Fibroblast of lung (primary cell): ENCODE measurements around the gene BPIFB3.

Experiments
- EZH2 ChIP-seq: IDR thresholded peaks from 2 replicates; pipeline ENCODE4 v1.5.1; 2012; ENCODE audit warnings: low read length, control low read depth, mild to moderate bottlenecking; ENCODE audit errors: missing control alignments
- TF ChIP-seq, protein P1 (sequence below), 2 donors: IDR thresholded peaks in 1 of 2; conservative IDR thresholded peaks in 1 of 2; 1 replicate in 1 of 2; 2 replicates in 1 of 2; pipeline ENCODE4 v1.5.1; 2011 to 2012; ENCODE audit warnings: low read length in 2 of 2, control low read depth in 1 of 2, inconsistent platforms in 1 of 2, low read depth in 1 of 2, mild to moderate bottlenecking in 1 of 2

DNA sequence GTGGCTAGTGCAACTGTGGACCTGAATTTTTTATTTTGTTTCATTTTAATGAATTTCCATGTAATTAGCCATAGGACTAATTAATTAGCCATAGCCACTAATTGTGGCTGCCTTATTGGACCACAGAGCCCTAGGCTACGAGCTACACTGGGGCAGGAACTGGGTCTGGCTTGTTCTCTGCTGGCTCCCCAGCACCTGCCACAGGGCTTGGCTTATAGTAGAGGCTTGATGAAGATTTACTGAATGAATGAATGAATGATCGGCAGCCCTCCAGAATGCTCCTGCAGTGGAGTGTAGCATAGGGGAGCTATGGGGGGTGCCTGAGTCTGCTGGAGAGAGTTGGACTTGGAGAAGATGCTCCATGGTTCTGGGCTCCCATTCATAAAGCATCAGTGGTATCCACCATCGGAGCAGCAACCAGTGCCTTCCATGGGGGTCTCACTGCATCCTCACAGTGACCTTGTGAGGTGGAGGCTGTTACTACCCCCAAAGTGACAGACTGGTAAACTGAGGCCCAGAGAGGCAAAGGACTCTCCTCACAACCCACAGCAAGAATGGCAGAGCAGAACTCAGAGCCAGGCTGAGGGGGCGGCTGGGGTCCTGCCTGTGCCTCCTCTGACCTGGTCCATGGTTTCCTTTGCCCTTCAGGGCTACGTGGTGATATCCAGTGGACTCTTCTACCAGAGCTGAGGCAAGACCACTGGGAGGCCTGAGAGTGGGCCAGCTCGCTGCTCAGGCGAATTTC is 30.8 kb upstream of the BPIFB3 start:
- TF ChIP-seq, protein P1, sequence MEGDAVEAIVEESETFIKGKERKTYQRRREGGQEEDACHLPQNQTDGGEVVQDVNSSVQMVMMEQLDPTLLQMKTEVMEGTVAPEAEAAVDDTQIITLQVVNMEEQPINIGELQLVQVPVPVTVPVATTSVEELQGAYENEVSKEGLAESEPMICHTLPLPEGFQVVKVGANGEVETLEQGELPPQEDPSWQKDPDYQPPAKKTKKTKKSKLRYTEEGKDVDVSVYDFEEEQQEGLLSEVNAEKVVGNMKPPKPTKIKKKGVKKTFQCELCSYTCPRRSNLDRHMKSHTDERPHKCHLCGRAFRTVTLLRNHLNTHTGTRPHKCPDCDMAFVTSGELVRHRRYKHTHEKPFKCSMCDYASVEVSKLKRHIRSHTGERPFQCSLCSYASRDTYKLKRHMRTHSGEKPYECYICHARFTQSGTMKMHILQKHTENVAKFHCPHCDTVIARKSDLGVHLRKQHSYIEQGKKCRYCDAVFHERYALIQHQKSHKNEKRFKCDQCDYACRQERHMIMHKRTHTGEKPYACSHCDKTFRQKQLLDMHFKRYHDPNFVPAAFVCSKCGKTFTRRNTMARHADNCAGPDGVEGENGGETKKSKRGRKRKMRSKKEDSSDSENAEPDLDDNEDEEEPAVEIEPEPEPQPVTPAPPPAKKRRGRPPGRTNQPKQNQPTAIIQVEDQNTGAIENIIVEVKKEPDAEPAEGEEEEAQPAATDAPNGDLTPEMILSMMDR (conservative IDR thresholded peaks at IDR 0.05 in 1 of 2, IDR thresholded peaks at IDR 0.05 in 1 of 2; ENCODE audit: low read depth in 1 of 2, low read length in 2 of 2): no peak
- TF ChIP-seq EZH2: no peak
